Pulmonary artery endothelial cell (primary cell): ENCODE measurements around the gene SYN1. TPM values are rescaled to one million over a fixed set of nuclear protein-coding genes. Genes with fewer than 3 reads are reported as not detected.
"Not testable (repeated sequence)": the region's sequence is repeated elsewhere in the genome, so short reads cannot be mapped to it uniquely, and the experiment has no call there.

Experiments used
- DNase-seq: peaks from one replicate; pipeline ENCODE4 v3.0.0-alpha.2; 2011; ENCODE audit warnings: low read depth, low spot score
- total RNA-seq: library from RNA; depleted of rRNA; stranded (reverse); fragments of >200 nt; gene quantifications from 2 replicates; pipeline ENCODE4 v1.2.3, GENCODE V29; 2014

SYN1 gene
- total RNA-seq, 1 donor from 2014 or later = not detected

- no peak for DNase-seq
Measured at GRCh38 chrX:47634871-47635575, 15.4 kb upstream of the SYN1 start.

- no peak for DNase-seq
Measured at GRCh38 chrX:47633689-47634590, 14.3 kb upstream of the SYN1 start.

- DNase-seq = no peak
Measured at GRCh38 chrX:47632666-47633065, 13.0 kb upstream of the SYN1 start.

- no peak for DNase-seq
Measured at GRCh38 chrX:47631676-47632075, 12.0 kb upstream of the SYN1 start.

GRCh38 chrX:47629419-47630200 lies 10.0 kb upstream of the SYN1 start, which contains the start of gene CFP:
TSS of gene CFP (minus strand) at chrX:47629930. CDS start at chrX:47629844, 86 bp downstream.
- no peak for DNase-seq

- DNase-seq = no peak
Measured at GRCh38 chrX:47628982-47629381, 9.3 kb upstream of the SYN1 start.

GRCh38 chrX:47625365-47625764 lies 5.7 kb upstream of the SYN1 start:
- DNase-seq = no peak

GRCh38 chrX:47623540-47624027 lies 3.9 kb upstream of the SYN1 start:
- peak; percentile 13 for DNase-seq

GRCh38 chrX:47621851-47622250 lies 2.2 kb upstream of the SYN1 start:
- DNase-seq = no peak

GRCh38 chrX:47620303-47620685 lies 637 bp upstream of the SYN1 start:
- DNase-seq = no peak

GRCh38 chrX:47618923-47619485 lies 653 bp downstream of the SYN1 start:
- DNase-seq = no peak

GRCh38 chrX:47614618-47615017 lies 5.0 kb downstream of the SYN1 start:
- no peak for DNase-seq

GRCh38 chrX:47613082-47613481 lies 6.6 kb downstream of the SYN1 start:
- no peak for DNase-seq

- DNase-seq = no peak
Measured at GRCh38 chrX:47612418-47612817, 7.2 kb downstream of the SYN1 start.

GRCh38 chrX:47611926-47612325 lies 7.7 kb downstream of the SYN1 start:
- DNase-seq = no peak

GRCh38 chrX:47611489-47611888 lies 8.2 kb downstream of the SYN1 start:
- DNase-seq = no peak

- DNase-seq = no peak
Measured at GRCh38 chrX:47610511-47610910, 9.1 kb downstream of the SYN1 start.

- DNase-seq = no peak
Measured at GRCh38 chrX:47608130-47608810, 11.4 kb downstream of the SYN1 start.

- no peak for DNase-seq
Measured at GRCh38 chrX:47607091-47607490, 12.6 kb downstream of the SYN1 start.

GRCh38 chrX:47605024-47605423 lies 14.6 kb downstream of the SYN1 start:
- no peak for DNase-seq

GRCh38 chrX:47603125-47603524 lies 16.5 kb downstream of the SYN1 start:
- DNase-seq = not testable (repeated sequence)
